GM19438 (cell line): ENCODE results near the gene WDR59.

Experiments used
- ATAC-seq: cut with Tn5 transposase; IDR thresholded peaks from one replicate; pipeline ENCODE4 v1.9.1; 2021; ENCODE audit warnings: low read depth; ENCODE audit not compliant: unreplicated experiment

WDR59 gene

GRCh38 chr16:74825941-74826340 is 159.0 kb downstream of the WDR59 start:
- ATAC-seq, result no peak

GRCh38 chr16:74825016-74825415 is 159.9 kb downstream of the WDR59 start:
- ATAC-seq, result no peak
